GM10248 (cell line): Measurements from ENCODE around the gene GIMAP7.

Source experiments
- CTCF ChIA-PET: fragments of 300-600 bp; sonication (Branson Sonifier 250); formaldehyde crosslinking; extraction: SDS; loops from one replicate; lab custom pipeline; 2021; ENCODE audit warnings: antibody characterized with exemption; lab: Yijun Ruan, JAX
- POLR2A ChIA-PET: fragments of 350-650 bp; sonication (Branson Sonifier 250); formaldehyde crosslinking; extraction: SDS; loops from one replicate; lab custom pipeline; 2020; ENCODE audit warnings: antibody characterized with exemption; lab: Yijun Ruan, JAX
- DNase-seq: peaks from one replicate; pipeline ENCODE4 v3.0.0; 2012; ENCODE audit errors: extremely low spot score
- TF ChIP-seq, protein P1 (sequence below): IDR thresholded peaks from 2 replicates; pipeline ENCODE4 v1.5.1; 2012; ENCODE audit warnings: mild to moderate bottlenecking, low read depth; ENCODE audit errors: extremely low read depth, missing control alignments, control extremely low read depth

Gene GIMAP7

GRCh38 chr7:150524018-150524417, 9.3 kb downstream of the GIMAP7 start:
- no peak for DNase-seq
- CTCF ChIA-PET, result no interaction called here
- POLR2A ChIA-PET, result no interaction called here
- TF ChIP-seq, protein P1, sequence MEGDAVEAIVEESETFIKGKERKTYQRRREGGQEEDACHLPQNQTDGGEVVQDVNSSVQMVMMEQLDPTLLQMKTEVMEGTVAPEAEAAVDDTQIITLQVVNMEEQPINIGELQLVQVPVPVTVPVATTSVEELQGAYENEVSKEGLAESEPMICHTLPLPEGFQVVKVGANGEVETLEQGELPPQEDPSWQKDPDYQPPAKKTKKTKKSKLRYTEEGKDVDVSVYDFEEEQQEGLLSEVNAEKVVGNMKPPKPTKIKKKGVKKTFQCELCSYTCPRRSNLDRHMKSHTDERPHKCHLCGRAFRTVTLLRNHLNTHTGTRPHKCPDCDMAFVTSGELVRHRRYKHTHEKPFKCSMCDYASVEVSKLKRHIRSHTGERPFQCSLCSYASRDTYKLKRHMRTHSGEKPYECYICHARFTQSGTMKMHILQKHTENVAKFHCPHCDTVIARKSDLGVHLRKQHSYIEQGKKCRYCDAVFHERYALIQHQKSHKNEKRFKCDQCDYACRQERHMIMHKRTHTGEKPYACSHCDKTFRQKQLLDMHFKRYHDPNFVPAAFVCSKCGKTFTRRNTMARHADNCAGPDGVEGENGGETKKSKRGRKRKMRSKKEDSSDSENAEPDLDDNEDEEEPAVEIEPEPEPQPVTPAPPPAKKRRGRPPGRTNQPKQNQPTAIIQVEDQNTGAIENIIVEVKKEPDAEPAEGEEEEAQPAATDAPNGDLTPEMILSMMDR, result no peak

GRCh38 chr7:150531704-150532103, 17.0 kb downstream of the GIMAP7 start:
- CTCF ChIA-PET, result no interaction called here
- TF ChIP-seq, protein P1, result no peak
- no peak for DNase-seq
- POLR2A ChIA-PET, result no interaction called here

GRCh38 chr7:150538259-150538658, 23.6 kb downstream of the GIMAP7 start:
- ChIA-PET CTCF (no interaction called here), POLR2A (no interaction called here)
- TF ChIP-seq, protein P1, result no peak
- no peak for DNase-seq

DNA sequence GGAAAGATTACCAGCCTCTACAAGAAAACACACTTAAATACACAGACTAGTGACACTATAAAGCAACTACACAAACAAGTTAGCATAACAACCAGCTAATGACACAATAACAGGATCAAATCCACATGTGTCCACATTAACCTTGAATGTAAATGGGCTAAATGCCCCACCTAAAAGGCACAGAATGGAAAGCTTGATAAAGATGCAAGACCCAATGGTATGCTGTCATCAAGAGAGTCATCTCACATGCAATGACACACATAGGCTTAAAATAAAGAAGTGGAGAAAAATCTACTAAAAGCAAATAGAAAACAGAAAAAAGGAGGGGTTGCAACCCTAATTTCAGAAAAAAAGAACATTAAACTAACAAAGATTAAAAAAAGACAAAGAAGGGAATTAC, 38.5 kb downstream of the GIMAP7 start:
- TF ChIP-seq, protein P1, result no peak
- no peak for DNase-seq
- ChIA-PET CTCF (interaction anchor here (1.0 to 1.4 kb wide), 5 partner anchors 9 to 104 kb away, joined by 3 to 4 read pairs (median 4); partner anchors contain the start of gene GIMAP4), POLR2A (no interaction called here)

DNA sequence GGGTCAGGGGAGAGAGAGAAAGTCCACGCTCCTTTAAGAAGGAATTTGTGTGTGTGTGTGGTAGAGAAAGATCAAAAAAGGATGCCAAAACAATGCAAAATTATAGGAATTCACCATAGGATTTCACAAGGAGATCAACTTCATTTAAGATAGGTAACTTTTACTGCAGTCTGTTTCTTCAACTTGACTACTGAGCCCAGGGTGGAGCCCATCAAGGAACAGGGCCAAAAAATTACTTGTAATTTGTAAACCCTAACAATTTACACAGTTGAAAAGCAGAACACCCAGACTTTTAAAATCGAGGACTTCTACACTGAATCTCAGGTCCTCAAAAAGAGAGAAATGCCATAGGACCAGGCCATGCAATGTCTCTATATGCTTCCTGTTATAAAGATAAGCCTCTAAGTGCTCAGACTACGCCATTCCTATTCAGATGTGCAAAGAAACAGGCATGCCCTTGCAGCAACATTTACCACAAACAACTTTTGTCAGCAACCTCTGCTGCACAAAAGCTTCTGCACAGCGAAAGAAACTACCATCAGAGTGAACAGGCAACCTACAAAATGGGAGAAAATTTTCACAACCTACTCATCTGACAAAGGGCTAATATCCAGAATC, 42.0 kb downstream of the GIMAP7 start:
- TF ChIP-seq, protein P1, result no peak
- POLR2A ChIA-PET, result no interaction called here
- CTCF ChIA-PET, result no interaction called here
- DNase-seq, result no peak

DNA sequence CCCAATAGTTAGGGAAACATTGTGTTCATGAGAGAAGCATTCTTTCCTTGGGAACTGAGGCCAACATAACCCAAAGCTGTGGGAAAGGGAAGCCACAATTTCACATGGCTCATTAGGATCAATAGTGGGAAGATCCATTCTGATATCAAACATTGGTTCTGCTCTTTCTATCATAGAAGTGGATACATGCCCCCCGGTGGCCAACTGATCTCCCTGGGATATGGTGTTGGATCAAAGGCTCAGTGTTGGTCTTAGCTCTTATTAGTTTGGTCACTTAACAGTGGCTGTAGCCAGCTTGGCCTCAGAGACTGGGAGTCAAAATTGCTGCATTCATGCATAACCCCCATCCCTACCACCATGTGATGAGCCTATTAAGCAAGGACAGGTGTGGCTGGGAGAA, 45.8 kb downstream of the GIMAP7 start:
- no peak for DNase-seq
- TF ChIP-seq, protein P1, result no peak
- CTCF ChIA-PET, result interaction anchor here (1.3 kb wide), 1 partner anchor 19 kb away, joined by 3 read pairs; no protein-coding TSS in a partner anchor
- POLR2A ChIA-PET, result no interaction called here
